GM12865 (cell line): ENCODE results near the gene SLC16A4.

ENCODE experiments used
- DNase-seq: peaks from one replicate; pipeline ENCODE4 v3.0.0; 2010; ENCODE audit warnings: low read depth
- H3K4me3 ChIP-seq: 2 replicates; pipeline ENCODE4 v1.5.1; 2011; ENCODE audit warnings: mild to moderate bottlenecking, low read depth, low read length, control low read depth
- TF ChIP-seq, protein P1 (sequence below): IDR thresholded peaks from 2 replicates; pipeline ENCODE4 v1.5.1; 2011; ENCODE audit warnings: low read length, control low read depth, low read depth, inconsistent platforms; ENCODE audit not compliant: insufficient read depth; ENCODE audit errors: missing control alignments

SLC16A4 gene

DNA sequence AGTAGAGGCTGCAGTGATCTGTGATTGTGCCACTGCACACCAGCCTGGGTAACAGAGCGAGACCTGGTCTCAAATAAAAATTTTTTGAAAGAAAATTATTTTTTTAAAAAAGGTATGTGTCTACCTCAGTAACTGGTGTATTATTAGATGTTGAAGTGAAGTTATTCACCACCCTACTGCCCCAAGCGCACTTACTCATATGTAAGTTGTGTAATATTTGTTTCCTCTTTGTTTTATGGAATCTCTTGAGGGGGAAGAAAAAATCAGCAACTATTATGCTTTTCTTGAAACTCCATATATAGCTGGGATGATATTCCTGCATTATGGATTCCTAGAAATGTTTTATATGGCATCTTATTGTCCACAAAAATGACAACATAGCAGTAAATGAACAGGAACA is 30.4 kb downstream of the SLC16A4 start:
- DNase-seq = no peak
- H3K4me3 ChIP-seq = no peak overlapping the region
- TF ChIP-seq, protein P1, sequence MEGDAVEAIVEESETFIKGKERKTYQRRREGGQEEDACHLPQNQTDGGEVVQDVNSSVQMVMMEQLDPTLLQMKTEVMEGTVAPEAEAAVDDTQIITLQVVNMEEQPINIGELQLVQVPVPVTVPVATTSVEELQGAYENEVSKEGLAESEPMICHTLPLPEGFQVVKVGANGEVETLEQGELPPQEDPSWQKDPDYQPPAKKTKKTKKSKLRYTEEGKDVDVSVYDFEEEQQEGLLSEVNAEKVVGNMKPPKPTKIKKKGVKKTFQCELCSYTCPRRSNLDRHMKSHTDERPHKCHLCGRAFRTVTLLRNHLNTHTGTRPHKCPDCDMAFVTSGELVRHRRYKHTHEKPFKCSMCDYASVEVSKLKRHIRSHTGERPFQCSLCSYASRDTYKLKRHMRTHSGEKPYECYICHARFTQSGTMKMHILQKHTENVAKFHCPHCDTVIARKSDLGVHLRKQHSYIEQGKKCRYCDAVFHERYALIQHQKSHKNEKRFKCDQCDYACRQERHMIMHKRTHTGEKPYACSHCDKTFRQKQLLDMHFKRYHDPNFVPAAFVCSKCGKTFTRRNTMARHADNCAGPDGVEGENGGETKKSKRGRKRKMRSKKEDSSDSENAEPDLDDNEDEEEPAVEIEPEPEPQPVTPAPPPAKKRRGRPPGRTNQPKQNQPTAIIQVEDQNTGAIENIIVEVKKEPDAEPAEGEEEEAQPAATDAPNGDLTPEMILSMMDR = no peak

DNA sequence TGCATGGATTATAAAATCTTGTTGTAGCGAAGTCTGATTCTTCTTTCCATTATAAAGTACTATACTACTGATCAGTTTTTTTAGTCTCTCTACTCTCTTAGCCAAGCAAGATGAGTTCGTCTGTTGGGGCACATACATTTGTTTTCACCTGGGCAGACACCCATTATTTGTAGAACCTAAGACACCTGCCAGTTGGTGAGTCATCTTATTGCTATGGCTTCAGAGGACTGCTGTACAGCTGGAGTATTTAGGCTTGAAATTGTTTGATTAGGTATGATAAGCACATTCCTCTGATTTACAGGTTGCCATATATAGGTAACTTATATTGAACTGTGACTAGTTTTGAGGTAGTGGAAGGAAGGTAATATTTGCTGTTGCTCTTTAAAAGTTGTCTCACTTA is 34.4 kb downstream of the SLC16A4 start:
- H3K4me3 ChIP-seq = no peak overlapping the region
- DNase-seq = no peak
- TF ChIP-seq, protein P1 = no peak

- DNase-seq = no peak
Measured at GRCh38 chr1:110355321-110355720, 35.5 kb downstream of the SLC16A4 start.

GRCh38 chr1:110350360-110350759 is 40.5 kb downstream of the SLC16A4 start:
- no peak overlapping the region for H3K4me3 ChIP-seq
- TF ChIP-seq, protein P1 = no peak
- DNase-seq = no peak

More at GRCh38 chr1:110355321-110355720, 35.5 kb downstream of the SLC16A4 start:
- TF ChIP-seq, protein P1 = no peak
- H3K4me3 ChIP-seq = no peak overlapping the region

DNA sequence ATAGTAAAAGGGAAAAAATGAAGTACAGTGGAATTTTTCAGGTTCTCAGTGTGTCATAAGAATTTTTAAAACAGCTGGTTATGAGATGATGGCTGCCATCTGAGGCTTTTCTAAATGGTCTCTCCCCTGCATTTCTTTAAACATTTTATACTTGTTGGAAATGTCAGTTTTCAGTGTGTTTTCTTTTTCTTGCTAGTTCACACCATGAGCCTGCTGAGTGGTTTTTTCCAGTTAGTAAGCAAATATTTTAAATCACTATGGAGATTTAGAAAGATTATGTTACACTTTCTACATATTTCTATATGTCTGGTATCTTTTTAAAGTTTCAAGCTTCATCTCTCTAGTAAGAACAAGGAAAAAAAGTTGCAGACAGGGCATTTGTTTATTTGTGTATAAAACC is 42.1 kb downstream of the SLC16A4 start:
- no peak for DNase-seq
- H3K4me3 ChIP-seq = peak overlapping the region; percentile 25

GRCh38 chr1:110348050-110348449 is 42.8 kb downstream of the SLC16A4 start:
- no peak for DNase-seq
- TF ChIP-seq, protein P1 = no peak
- peak overlapping the region; percentile 25; the same call in 1 of the 2 replicates for H3K4me3 ChIP-seq

More for the DNA sequence above, 42.1 kb downstream of the SLC16A4 start:
- TF ChIP-seq, protein P1 = no peak

DNA sequence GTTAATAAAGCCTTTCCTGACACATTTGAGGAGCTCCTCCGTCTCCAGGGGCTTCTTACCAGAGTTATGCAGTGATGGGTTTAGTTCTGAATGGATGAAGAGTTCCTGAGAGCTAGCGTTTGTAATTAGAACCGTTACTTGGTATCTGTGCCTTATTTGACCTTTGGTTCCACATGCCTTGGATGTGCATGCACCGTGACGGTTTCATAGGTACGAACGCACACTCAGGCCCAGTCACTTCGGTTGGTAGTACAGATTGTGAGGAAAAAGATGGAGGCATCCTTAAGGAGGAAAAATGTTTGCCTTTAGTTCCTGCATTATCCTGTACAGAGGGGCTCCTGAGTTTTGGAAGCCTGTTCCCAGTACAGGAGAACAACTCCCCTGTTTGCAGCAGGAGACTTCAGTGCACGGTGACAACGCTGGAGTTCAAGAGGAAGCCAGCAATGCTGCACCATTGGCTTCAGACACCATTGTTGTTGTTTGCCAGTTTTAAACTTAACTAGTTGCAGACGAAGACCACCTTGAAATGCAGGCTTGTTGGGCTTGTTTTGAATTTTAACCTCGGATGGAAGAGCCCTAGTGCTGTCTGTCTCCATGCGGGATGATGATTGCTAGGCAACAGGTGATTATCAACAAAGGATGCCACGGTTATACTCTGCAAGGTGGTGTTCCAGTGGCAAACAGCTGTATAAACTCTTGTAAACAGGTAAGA is 43.5 kb downstream of the SLC16A4 start:
- DNase-seq = peak; percentile 57
- TF ChIP-seq, protein P1 = no peak
- H3K4me3 ChIP-seq = peak overlapping the region; percentile 41
